HG03571 (cell line): ENCODE results near the gene C1QTNF9.
"Not testable (repeated sequence)": the region's sequence is repeated elsewhere in the genome, so short reads cannot be mapped to it uniquely, and the experiment has no call there.

Source experiments
- ATAC-seq: cut with Tn5 transposase; IDR thresholded peaks from one replicate; pipeline ENCODE4 v1.9.1; 2021; ENCODE audit not compliant: unreplicated experiment

Gene C1QTNF9, protein sequence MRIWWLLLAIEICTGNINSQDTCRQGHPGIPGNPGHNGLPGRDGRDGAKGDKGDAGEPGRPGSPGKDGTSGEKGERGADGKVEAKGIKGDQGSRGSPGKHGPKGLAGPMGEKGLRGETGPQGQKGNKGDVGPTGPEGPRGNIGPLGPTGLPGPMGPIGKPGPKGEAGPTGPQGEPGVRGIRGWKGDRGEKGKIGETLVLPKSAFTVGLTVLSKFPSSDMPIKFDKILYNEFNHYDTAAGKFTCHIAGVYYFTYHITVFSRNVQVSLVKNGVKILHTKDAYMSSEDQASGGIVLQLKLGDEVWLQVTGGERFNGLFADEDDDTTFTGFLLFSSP

GRCh38 chr13:24309300-24309699 is at the start of gene C1QTNF9:
C1QTNF9 (plus strand) TSS chr13:24309580; CDS start chr13:24316004, 6,424 bp downstream.
- not testable (repeated sequence) for ATAC-seq

DNA sequence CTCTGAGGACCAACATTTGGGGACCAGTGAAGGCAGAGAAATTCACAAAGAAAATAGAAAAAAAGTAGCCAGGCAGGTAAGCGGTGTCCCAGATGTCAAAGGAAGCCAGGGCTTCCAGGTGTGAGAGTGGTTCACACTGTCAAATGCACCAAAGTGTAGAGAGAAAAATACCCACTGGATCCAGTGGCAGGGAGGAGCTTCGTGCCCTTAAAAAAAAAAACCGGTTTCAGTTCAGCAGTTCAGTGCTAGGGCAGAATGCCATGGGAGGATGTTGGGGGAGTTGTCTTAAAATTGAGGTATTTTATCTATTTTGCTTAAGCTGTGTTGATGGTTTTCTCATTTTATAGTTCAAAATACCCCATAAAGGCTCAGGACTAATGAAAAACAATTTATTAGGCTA is 47.8 kb upstream of the C1QTNF9 start:
- ATAC-seq, result no peak

- ATAC-seq, result no peak
Measured at GRCh38 chr13:24263632-24264031, 45.7 kb upstream of the C1QTNF9 start.

- ATAC-seq, result peak; percentile 56
Measured at GRCh38 chr13:24264976-24265375, 44.4 kb upstream of the C1QTNF9 start.

- ATAC-seq, result no peak
Measured at GRCh38 chr13:24265453-24265852, 43.9 kb upstream of the C1QTNF9 start.

DNA sequence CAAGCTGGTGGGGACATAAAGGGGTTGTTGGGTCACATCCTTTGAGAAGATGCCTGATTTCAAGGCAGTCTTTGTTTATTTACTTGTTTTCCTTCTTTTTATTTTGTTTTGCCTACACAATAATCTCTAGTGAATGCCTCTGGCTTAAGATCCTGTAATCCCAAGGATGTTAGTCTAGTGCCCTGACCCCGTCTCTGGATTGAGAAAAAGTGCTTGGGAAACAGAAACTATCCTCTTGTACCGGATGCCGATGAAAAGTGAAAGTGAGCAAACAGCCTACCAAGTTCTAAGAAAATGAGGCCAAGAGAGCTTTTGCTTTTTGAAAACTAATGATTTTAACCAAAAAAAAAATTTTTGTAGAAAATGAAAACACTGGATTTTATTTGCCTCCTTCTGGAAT is 42.1 kb upstream of the C1QTNF9 start:
- ATAC-seq, result no peak

DNA sequence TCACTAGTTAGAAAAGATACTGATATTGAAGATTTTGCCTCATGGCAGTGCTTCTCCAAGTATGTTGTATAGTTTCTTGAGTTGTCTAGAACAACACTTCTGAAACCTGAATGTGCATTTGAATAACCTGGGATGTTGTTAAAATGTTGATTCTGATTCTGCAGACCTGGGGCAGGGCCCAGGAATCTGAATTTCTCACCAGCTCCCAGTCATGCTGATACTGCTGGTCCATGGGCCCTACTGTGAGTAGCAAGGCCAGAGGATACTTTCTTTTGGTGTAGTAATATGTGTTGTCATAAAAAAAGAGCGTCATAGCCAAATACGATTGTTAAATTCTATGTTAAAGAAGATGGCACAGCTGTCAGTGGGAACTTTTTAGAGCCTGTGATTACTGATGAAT is 41.6 kb upstream of the C1QTNF9 start:
- ATAC-seq, result no peak

- no peak for ATAC-seq
Measured at GRCh38 chr13:24269821-24270220, 39.6 kb upstream of the C1QTNF9 start.

GRCh38 chr13:24270639-24271141 is 38.7 kb upstream of the C1QTNF9 start:
- ATAC-seq, result peak; percentile 28

- no peak for ATAC-seq
Measured at GRCh38 chr13:24271231-24271600, 38.2 kb upstream of the C1QTNF9 start.

DNA sequence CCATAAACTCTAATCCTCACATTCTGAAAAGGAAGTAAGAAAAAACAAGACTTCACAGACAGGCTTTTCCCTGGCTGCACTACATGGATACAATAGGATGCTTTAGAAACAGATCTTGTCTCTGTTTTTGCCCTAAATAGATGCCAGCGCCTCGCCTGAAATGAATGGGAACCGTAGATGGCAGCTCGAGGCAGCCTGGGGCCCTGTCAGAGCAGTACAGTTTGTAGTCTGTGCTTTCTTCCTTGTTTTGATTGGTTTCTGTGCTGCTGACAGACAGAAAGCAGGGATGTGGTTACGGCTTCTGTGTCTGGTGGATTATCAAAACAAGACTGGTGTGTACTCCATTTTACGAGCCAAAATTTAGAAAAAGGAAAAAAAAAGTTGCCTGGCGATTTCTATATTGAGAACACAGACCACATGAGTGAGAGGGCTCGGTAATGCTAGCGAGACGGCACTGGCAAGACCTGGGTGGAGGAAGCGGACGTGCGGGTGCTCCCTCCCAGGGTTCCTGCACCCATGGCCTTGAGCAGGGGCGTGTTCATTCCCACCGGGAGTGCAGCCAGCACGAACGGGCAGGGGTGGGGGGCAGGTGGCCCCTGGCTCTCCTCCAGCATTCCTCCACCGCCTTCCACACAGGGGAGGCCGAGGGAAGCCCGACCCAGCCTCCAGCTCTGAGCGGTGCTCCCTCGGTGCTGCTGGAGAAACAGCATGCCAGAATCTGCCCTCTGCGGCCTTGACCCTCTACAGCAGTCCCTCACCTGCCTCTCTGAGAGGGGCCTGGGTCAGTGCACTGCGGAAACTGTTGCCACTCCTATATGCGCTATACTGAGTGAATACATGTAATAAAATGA is 37.6 kb upstream of the C1QTNF9 start:
- ATAC-seq, result peak; percentile 49

GRCh38 chr13:24272452-24273161 is 36.8 kb upstream of the C1QTNF9 start:
- ATAC-seq, result no peak

DNA sequence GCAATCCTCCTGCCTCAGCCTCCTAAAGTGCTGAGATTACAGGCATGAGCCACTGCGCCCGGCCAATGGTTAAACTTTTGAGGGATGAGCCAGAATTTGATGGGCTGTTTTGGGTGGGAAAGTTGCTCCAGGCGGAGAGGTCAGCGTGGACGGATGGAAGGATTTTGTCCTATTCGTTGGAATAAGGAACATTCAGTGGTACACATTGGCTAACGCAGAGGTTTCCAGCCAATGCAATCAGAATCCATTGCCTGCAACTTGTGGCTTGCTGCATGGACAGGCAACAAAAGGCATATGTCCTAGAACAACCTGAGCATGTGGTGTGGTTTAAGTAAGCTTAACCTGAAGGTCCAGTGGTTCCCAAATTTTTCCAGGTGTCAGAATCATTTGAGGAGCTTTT is 35.5 kb upstream of the C1QTNF9 start:
- ATAC-seq, result no peak

- ATAC-seq, result peak; percentile 53
Measured at GRCh38 chr13:24274452-24275021, 34.8 kb upstream of the C1QTNF9 start.

DNA sequence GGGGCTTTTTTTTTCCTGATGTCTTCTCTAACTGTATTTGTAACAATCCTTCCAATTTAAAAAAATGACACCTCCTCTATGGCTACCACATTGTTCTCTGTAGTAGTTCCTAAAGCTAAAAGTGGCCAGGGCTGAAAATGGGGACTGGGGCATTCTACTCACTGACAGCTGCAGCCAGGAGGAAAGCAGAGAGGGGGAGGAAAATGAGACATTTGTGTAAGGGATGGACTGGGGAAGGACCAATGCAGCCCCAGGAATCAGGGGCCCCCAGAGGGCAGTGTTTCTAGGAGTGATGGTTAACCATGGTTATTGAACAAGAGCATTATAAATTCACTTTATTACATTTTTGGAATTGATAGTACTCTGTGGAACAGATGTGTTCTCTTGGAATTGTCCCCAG is 34.3 kb upstream of the C1QTNF9 start:
- ATAC-seq, result no peak

DNA sequence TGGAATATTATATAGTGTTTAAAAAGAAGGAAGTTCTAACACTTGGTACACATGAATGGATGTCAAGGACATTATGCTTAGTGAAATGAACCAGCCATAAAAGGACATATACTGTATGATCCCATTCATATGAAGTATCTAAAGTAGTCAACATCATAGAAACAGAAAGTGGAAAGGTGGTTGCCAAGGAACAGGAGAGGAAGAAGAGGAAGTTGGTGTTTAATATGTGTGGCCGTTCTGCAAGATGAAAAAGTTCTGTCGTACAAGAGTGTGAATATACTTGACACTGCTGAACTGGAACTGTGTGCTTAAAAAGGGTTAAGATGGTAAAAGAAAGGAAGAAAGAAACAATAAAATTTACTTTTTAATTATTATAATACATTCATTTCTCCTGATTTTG is 33.1 kb upstream of the C1QTNF9 start:
- ATAC-seq, result peak; percentile 24

- no peak for ATAC-seq
Measured at GRCh38 chr13:24276861-24277260, 32.5 kb upstream of the C1QTNF9 start.

- ATAC-seq, result no peak
Measured at GRCh38 chr13:24277761-24278160, 31.6 kb upstream of the C1QTNF9 start.

GRCh38 chr13:24279327-24280110 is 29.9 kb upstream of the C1QTNF9 start:
- ATAC-seq, result no peak

DNA sequence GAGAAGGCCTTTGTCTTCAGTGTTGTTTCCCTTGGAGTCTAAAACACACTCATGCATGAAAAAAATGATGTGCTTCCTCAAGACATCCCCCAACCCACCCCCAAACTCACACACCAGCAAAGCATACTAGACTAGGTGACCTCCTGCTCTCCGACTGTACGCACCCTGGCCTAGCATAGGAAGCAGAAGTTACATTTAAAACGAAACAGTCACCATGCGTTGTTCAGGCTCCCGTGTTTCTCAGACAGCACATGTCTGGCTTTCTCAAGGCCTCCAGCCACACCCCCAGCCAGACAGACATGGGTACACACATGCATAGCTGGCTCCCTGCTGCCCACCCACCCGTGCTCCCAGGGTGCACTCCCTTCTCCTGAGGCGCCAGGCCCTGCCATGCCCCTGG is 28.7 kb upstream of the C1QTNF9 start:
- ATAC-seq, result peak; percentile 70
